H1 (cell line): ENCODE measurements around the gene EPG5. TPM values are rescaled to one million over a fixed set of nuclear protein-coding genes. Genes with fewer than 3 reads are reported as not detected.

Experiments used
- CTCF ChIA-PET: fragments of 300-600 bp; sonication (Branson Sonifier 250); formaldehyde crosslinking; loops from one replicate; lab custom pipeline; 2021; ENCODE audit not compliant: partially characterized antibody; lab: Charles Lee
- POLR2A ChIA-PET: fragments of 300-600 bp; sonication (Branson Sonifier 250); formaldehyde crosslinking; loops from one replicate; lab custom pipeline; 2021; ENCODE audit warnings: inconsistent platforms; ENCODE audit not compliant: partially characterized antibody; lab: Charles Lee
- DNase-seq, 2 experiments: peaks; one replicate each; pipeline versions ENCODE4 v3.0.0 to v3.0.0-alpha.2; 2010 to 2022; ENCODE audit warnings: low spot score in 2 of 2, low read depth in 1 of 2, mixed read lengths in 1 of 2
- FAIRE-seq: peaks from 2 replicates; lab custom pipeline; 2011; peaks lifted over from hg19 to GRCh38; lab: Jason Lieb, UNC
- H2AFZ ChIP-seq: 2 replicates; pipeline ENCODE4 v1.8.1; 2012; ENCODE audit warnings: low read length, inconsistent platforms
- H2AK5ac ChIP-seq: 2 replicates; pipeline ENCODE4 v1.6.1; 2013; ENCODE audit warnings: low read depth, low read length
- H2BK120ac ChIP-seq: replicated peaks from 2 replicates; pipeline ENCODE3; 2013; ENCODE audit warnings: low read depth, low read length, inconsistent platforms
- H2BK12ac ChIP-seq: 2 replicates; pipeline ENCODE4 v1.6.1; 2013; ENCODE audit warnings: low read depth, low read length
- H2BK15ac ChIP-seq: 2 replicates; pipeline ENCODE4 v1.6.1; 2013; ENCODE audit warnings: low read length
- H2BK20ac ChIP-seq: 2 replicates; pipeline ENCODE4 v1.6.1; 2013; ENCODE audit warnings: low read length
- H2BK5ac ChIP-seq: 2 replicates; pipeline ENCODE4 v1.6.1; 2013; ENCODE audit warnings: low read depth, low read length
- H3K14ac ChIP-seq: 2 replicates; pipeline ENCODE4 v1.6.1; 2013; ENCODE audit warnings: inconsistent platforms; ENCODE audit not compliant: insufficient read length
- H3K18ac ChIP-seq: 2 replicates; pipeline ENCODE4 v1.6.1; 2013; ENCODE audit warnings: low read length; ENCODE audit errors: extremely low read depth
- H3K23ac ChIP-seq: 2 replicates; pipeline ENCODE4 v1.6.1; 2013; ENCODE audit warnings: inconsistent platforms; ENCODE audit not compliant: insufficient read length
- H3K23me2 ChIP-seq: 2 replicates; pipeline ENCODE4 v1.6.1; 2013; ENCODE audit warnings: low read depth, low read length
- H3K27ac ChIP-seq: 2 replicates; pipeline ENCODE4 v1.6.1; 2011; ENCODE audit warnings: low read depth, low read length, inconsistent platforms
- H3K27me3 ChIP-seq, 4 experiments: replicated peaks in 1 of 4; 1 replicate in 1 of 4; 2 replicates in 3 of 4; pipeline versions ENCODE4 v1.6.1 to v1.8.1; 2011 to 2013; ENCODE audit warnings: low read length in 3 of 4, mild to moderate bottlenecking in 3 of 4, inconsistent platforms in 2 of 4, mixed read lengths in 2 of 4, moderate library complexity in 1 of 4; ENCODE audit not compliant: control insufficient read depth in 3 of 4, insufficient read depth in 3 of 4; ENCODE audit errors: extremely low read depth in 1 of 4
- H3K36me3 ChIP-seq, 4 experiments: 2 replicates each; pipeline versions ENCODE4 v1.6.1 to v1.8.1; 2011 to 2013; ENCODE audit warnings: mild to moderate bottlenecking in 4 of 4, low read length in 3 of 4, moderate library complexity in 2 of 4, control low read depth in 1 of 4, inconsistent platforms in 1 of 4; ENCODE audit not compliant: insufficient read depth in 4 of 4, control insufficient read depth in 2 of 4
- H3K4ac ChIP-seq: replicated peaks from 2 replicates; pipeline ENCODE3; 2013; ENCODE audit warnings: low read length, low read depth, mixed read lengths, inconsistent platforms; ENCODE audit not compliant: insufficient read length
- H3K4me1 ChIP-seq, 4 experiments: replicated peaks in 1 of 4; 1 replicate in 1 of 4; 2 replicates in 3 of 4; pipeline versions ENCODE4 v1.6.1 to v1.8.1; 2011 to 2013; ENCODE audit warnings: low read length in 3 of 4, inconsistent platforms in 2 of 4, mixed read lengths in 1 of 4; ENCODE audit not compliant: insufficient read depth in 4 of 4, control insufficient read depth in 3 of 4
- H3K4me2 ChIP-seq, 2 experiments: 2 replicates each; pipeline versions ENCODE4 v1.6.1 to v1.8.1; 2011 to 2013; ENCODE audit warnings: low read depth in 2 of 2, low read length in 2 of 2, control low read depth in 1 of 2, inconsistent platforms in 1 of 2, mild to moderate bottlenecking in 1 of 2; ENCODE audit not compliant: insufficient read depth in 1 of 2
- H3K4me3 ChIP-seq, 4 experiments: fragments of 200-600, 300-600 bp in 1 of 4; sonication (generic), shearing (Covaris generic), sonication (Bioruptor Twin) in 1 of 4; 2 replicates each; pipeline versions ENCODE4 v1.5.1 to v1.8.1; 2011 to 2016; ENCODE audit warnings: low read length in 4 of 4, low read depth in 3 of 4, control low read depth in 2 of 4, inconsistent platforms in 2 of 4, mild to moderate bottlenecking in 2 of 4, mixed read lengths in 1 of 4, moderate library complexity in 1 of 4; ENCODE audit not compliant: insufficient read depth in 2 of 4; ENCODE audit errors: extremely low read depth in 1 of 4
- H3K56ac ChIP-seq: replicated peaks from 2 replicates; pipeline ENCODE3; 2013; ENCODE audit warnings: low read depth, mild to moderate bottlenecking, mixed read lengths, low read length, inconsistent platforms; ENCODE audit not compliant: insufficient read length
- H3K79me1 ChIP-seq: 2 replicates; pipeline ENCODE4 v1.6.1; 2013; ENCODE audit warnings: low read depth, low read length, control low read depth
- H3K79me2 ChIP-seq, 2 experiments: 2 replicates each; pipeline versions ENCODE4 v1.6.1 to v1.8.1; 2012 to 2013; ENCODE audit warnings: low read length in 2 of 2, mild to moderate bottlenecking in 2 of 2, inconsistent platforms in 1 of 2; ENCODE audit not compliant: insufficient read depth in 2 of 2, control insufficient read depth in 1 of 2
- H3K9ac ChIP-seq, 4 experiments: replicated peaks in 1 of 4; 1 replicate in 1 of 4; 2 replicates in 3 of 4; pipeline versions ENCODE4 v1.6.1 to v1.8.1; 2011 to 2013; ENCODE audit warnings: low read depth in 3 of 4, low read length in 3 of 4, control low read depth in 2 of 4, mild to moderate bottlenecking in 2 of 4, moderate library complexity in 2 of 4, inconsistent platforms in 1 of 4; ENCODE audit errors: extremely low read depth in 1 of 4
- H3K9me3 ChIP-seq, 2 experiments: 2 replicates each; pipeline versions ENCODE4 v1.6.1 to v1.8.1; 2012 to 2013; ENCODE audit warnings: mild to moderate bottlenecking in 2 of 2, moderate library complexity in 2 of 2, control low read depth in 1 of 2, inconsistent platforms in 1 of 2, low read depth in 1 of 2, low read length in 1 of 2, mixed read lengths in 1 of 2; ENCODE audit not compliant: insufficient read depth in 2 of 2
- H4K20me1 ChIP-seq, 2 experiments: replicated peaks in 1 of 2; 2 replicates each; pipeline versions ENCODE3 to v1.8.1; 2011 to 2013; ENCODE audit warnings: inconsistent platforms in 2 of 2, low read length in 2 of 2, mild to moderate bottlenecking in 1 of 2; ENCODE audit not compliant: insufficient read depth in 2 of 2, control insufficient read depth in 1 of 2
- H4K5ac ChIP-seq: 2 replicates; pipeline ENCODE4 v1.6.1; 2013; ENCODE audit warnings: low read length, low read depth, mixed read lengths, inconsistent platforms; ENCODE audit not compliant: insufficient read length
- H4K8ac ChIP-seq: 2 replicates; pipeline ENCODE4 v1.8.0; 2013; ENCODE audit warnings: mild to moderate bottlenecking, moderate library complexity, low read length, inconsistent platforms; ENCODE audit not compliant: insufficient read depth; ENCODE audit errors: extremely low read depth
- H4K91ac ChIP-seq: replicated peaks from 2 replicates; pipeline ENCODE3; 2013; ENCODE audit warnings: low read length, mixed read lengths, inconsistent platforms; ENCODE audit not compliant: insufficient read length
- CBX8 ChIP-seq: fragments of 300-800, 300-1000 bp; sonication (generic); IDR thresholded peaks from 2 replicates; pipeline ENCODE4 v1.7.1; 2016; ENCODE audit warnings: low read depth, low read length, borderline replicate concordance
- FOSL1 ChIP-seq: IDR thresholded peaks from 2 replicates; pipeline ENCODE4 v1.6.1; 2011; ENCODE audit warnings: mild to moderate bottlenecking, low read depth, low read length, moderate library complexity; ENCODE audit not compliant: insufficient read depth
- POU5F1 ChIP-seq: IDR thresholded peaks from 2 replicates; pipeline ENCODE4 v1.6.1; 2011; ENCODE audit warnings: low read depth, mild to moderate bottlenecking, low read length, moderate library complexity
- RXRA ChIP-seq: IDR thresholded peaks from 2 replicates; pipeline ENCODE4 v1.6.1; 2011; ENCODE audit warnings: low read depth, mild to moderate bottlenecking, low read length, moderate library complexity; ENCODE audit not compliant: insufficient read depth
- SP2 ChIP-seq: IDR thresholded peaks from 2 replicates; pipeline ENCODE4 v1.6.1; 2012; ENCODE audit warnings: mild to moderate bottlenecking, low read length, inconsistent platforms
- SUZ12 ChIP-seq: fragments of 200-600 bp; sonication (generic); IDR thresholded peaks from 2 replicates; pipeline ENCODE4 v1.6.1; 2012; ENCODE audit warnings: mild to moderate bottlenecking, inconsistent platforms, low read length, moderate library complexity, mixed read lengths
- TAF1 ChIP-seq: IDR thresholded peaks from 2 replicates; pipeline ENCODE4 v1.6.1; 2011; ENCODE audit warnings: mild to moderate bottlenecking, low read depth, low read length
- YY1 ChIP-seq: IDR thresholded peaks from 2 replicates; pipeline ENCODE4 v1.6.1; 2011; ENCODE audit warnings: low read depth, mild to moderate bottlenecking, low read length
- WGBS, 2 experiments: shearing (Covaris generic) in 1 of 2; methylation state at CpG; one replicate each; pipeline versions ENCODE4 v1.1.6 to v1.1.7; 2013 to 2015; ENCODE audit warnings: low lambda C conversion rate in 2 of 2, mixed read lengths in 2 of 2, inconsistent platforms in 1 of 2, low coverage in 1 of 2, missing lambda C conversion rate in 1 of 2; ENCODE audit not compliant: insufficient replicate concordance in 2 of 2, insufficient coverage in 1 of 2, insufficient read length in 1 of 2; ENCODE audit errors: extremely low coverage in 1 of 2, missing lambda C conversion rate in 1 of 2; 5-methylcytosine and 5-hydroxymethylcytosine counted together
- polyA plus RNA-seq, 7 experiments: library from polyadenylated mRNA; depleted of rRNA in 3 of 7; stranded (reverse) in 5 of 7; unstranded in 2 of 7; fragments of >200 nt in 5 of 7; fragments of 200-250 nt in 2 of 7; gene quantifications; 1 replicate in 5 of 7; 2 replicates in 1 of 7; 4 replicates in 1 of 7; pipeline versions ENCODE4 v1.2.1 to v1.2.3, GENCODE V29; 2011 to 2013; ENCODE audit warnings: missing spikeins in 2 of 7, mixed read lengths in 2 of 7
- total RNA-seq: library from RNA; stranded (reverse); fragmentation: NEBNext Ultra II Directional; extraction: Animal tissue kit (Norgen Biotek cat#: 25700); gene quantifications from 2 replicates; pipeline ENCODE4 v1.2.1, GENCODE V29; 2021
- TF ChIP-seq, protein P1 (sequence below): IDR thresholded peaks from 2 replicates; pipeline ENCODE4 v1.6.1; 2012; ENCODE audit warnings: inconsistent platforms
- TF ChIP-seq, protein P2 (sequence below): IDR thresholded peaks from 2 replicates; pipeline ENCODE4 v1.6.1; 2012; ENCODE audit warnings: inconsistent platforms

Gene EPG5
- total and polyA plus RNA-seq, 2 of the 8 experiments (the other 6 are each of a cell fraction or from before 2014, with no cell fraction given), result 14.1 to 18.3 TPM

DNA sequence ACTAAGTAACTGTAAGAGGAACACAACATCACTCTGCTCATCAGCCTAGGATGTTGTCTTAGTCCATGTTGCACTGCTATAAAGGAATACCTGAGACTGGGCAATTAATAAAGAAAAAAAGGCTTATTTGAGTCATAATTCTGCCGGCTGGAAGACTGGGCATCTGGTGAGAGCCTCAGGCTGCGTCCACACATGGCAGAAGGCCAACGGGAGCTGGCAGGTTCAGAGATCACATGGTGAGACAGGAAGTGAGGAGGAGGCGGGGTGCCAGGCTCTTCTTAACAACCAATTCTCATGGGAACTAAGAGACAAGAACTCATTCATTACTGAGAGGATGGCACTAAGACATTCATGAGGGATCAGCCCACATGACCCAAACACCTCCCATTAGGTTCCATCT is 46.8 kb downstream of the EPG5 start:
- H2BK120ac ChIP-seq, result no peak overlapping the region
- H2AK5ac ChIP-seq, result no peak overlapping the region
- H4K8ac ChIP-seq, result no peak overlapping the region
- H3K9me3 ChIP-seq, result no peaks in the 10 kb centered on the region
- H2BK15ac ChIP-seq, result no peak overlapping the region
- no peak overlapping the region for H3K14ac ChIP-seq
- H3K56ac ChIP-seq, result no peak overlapping the region
- WGBS, 2 experiments, result 89% methylated on average over 4 of the region's 4 CpGs; no CpG with 5 or more reads in 1 of the 2 experiments
- ChIA-PET POLR2A (no interaction called here), CTCF (interaction anchor here (1.0 kb wide), 1 partner anchor 54 kb away, joined by 5 read pairs; no protein-coding TSS in a partner anchor)
- H3K4me1 ChIP-seq, result no peaks in the 10 kb centered on the region
- no peak overlapping the region for H3K9ac ChIP-seq
- H4K5ac ChIP-seq, result no peak overlapping the region
- H3K27ac ChIP-seq, result no peak overlapping the region
- H3K79me2 ChIP-seq, result no peaks in the 10 kb centered on the region
- H4K91ac ChIP-seq, result no peak overlapping the region
- H4K20me1 ChIP-seq, result no peaks in the 10 kb centered on the region
- H3K4ac ChIP-seq, result no peak overlapping the region
- no peak overlapping the region for H2BK20ac ChIP-seq
- H3K79me1 ChIP-seq, result no peaks in the 10 kb centered on the region
- no peak overlapping the region for H3K4me2 ChIP-seq
- no peak overlapping the region for H3K4me3 ChIP-seq
- H3K27me3 ChIP-seq, result no peaks in the 10 kb centered on the region
- no peak overlapping the region for H2BK12ac ChIP-seq
- no peak for FAIRE-seq
- H2BK5ac ChIP-seq, result no peak overlapping the region
- H3K23ac ChIP-seq, result no peak overlapping the region
- DNase-seq, result no peak
- H3K18ac ChIP-seq, result no peak overlapping the region
- H3K23me2 ChIP-seq, result no peaks in the 10 kb centered on the region
- H3K36me3 ChIP-seq, result peaks cover 5 to 26% (median 14%) of the 10 kb centered on the region in 4 experiments; a peak in 7 of 8 replicates
- no peak for TF ChIP-seq YY1
- TF ChIP-seq CBX8, result no peak
- TF ChIP-seq, protein P1, sequence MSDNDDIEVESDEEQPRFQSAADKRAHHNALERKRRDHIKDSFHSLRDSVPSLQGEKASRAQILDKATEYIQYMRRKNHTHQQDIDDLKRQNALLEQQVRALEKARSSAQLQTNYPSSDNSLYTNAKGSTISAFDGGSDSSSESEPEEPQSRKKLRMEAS, result no peak
- no peak for TF ChIP-seq RXRA
- TF ChIP-seq FOSL1, result no peak
- TF ChIP-seq TAF1, result no peak
- TF ChIP-seq, protein P2, sequence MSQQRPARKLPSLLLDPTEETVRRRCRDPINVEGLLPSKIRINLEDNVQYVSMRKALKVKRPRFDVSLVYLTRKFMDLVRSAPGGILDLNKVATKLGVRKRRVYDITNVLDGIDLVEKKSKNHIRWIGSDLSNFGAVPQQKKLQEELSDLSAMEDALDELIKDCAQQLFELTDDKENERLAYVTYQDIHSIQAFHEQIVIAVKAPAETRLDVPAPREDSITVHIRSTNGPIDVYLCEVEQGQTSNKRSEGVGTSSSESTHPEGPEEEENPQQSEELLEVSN, result no peak
- TF ChIP-seq POU5F1, result no peak
- no peak for TF ChIP-seq SUZ12
- TF ChIP-seq SP2, result no peak
- H2AFZ ChIP-seq, result no peak overlapping the region
